Gastroesophageal sphincter (tissue), 4 donors: Measurements from ENCODE around the gene CHDH. TPM values are rescaled to one million over a fixed set of nuclear protein-coding genes. Genes with fewer than 3 reads are reported as not detected.

Experiments used
- ATAC-seq: fragments of 150-250 bp; one replicate; pipeline ENCODE4 v1.9.1; 2016; ENCODE audit warnings: mild to moderate bottlenecking, moderate library complexity
- H3K27ac ChIP-seq, 4 donors: fragments of 200-600 bp; sonication (generic) in 3 of 4; 1 replicate in 3 of 4; 2 replicates in 1 of 4; pipeline ENCODE4 v1.5.1; 2016 to 2019
- H3K27me3 ChIP-seq: fragments of 200-600 bp; sonication (generic); one replicate; pipeline ENCODE4 v1.5.1; 2019
- H3K36me3 ChIP-seq, 2 donors: fragments of 200-600 bp; sonication (generic); one replicate each; pipeline ENCODE4 v1.5.1; 2019; ENCODE audit warnings: control low read depth in 1 of 2
- H3K4me1 ChIP-seq, 3 donors: fragments of 200-600 bp; sonication (generic); 1 replicate in 2 of 3; 2 replicates in 1 of 3; pipeline ENCODE4 v1.5.1; 2016 to 2019; ENCODE audit warnings: control low read depth in 2 of 3
- H3K4me3 ChIP-seq, 2 donors: fragments of 200-600 bp; sonication (generic); one replicate each; pipeline ENCODE4 v1.5.1; 2019; ENCODE audit warnings: mild to moderate bottlenecking in 1 of 2, moderate library complexity in 1 of 2
- H3K9me3 ChIP-seq, 3 donors: fragments of 200-600 bp; sonication (generic); one replicate each; pipeline ENCODE4 v1.5.1; 2017 to 2019; ENCODE audit warnings: control low read depth in 2 of 3
- CTCF ChIP-seq, 4 experiments: fragments of 200-600 bp in 2 of 4; fragments of 450-650 bp in 2 of 4; sonication (generic) in 1 of 4; IDR thresholded peaks; one replicate each; pipeline ENCODE4 v1.5.1; 2017 to 2019; ENCODE audit warnings: antibody characterized with exemption in 4 of 4, mild to moderate bottlenecking in 2 of 4, moderate library complexity in 2 of 4
- EP300 ChIP-seq: sonication (generic); formaldehyde crosslinking; IDR thresholded peaks from one replicate; pipeline ENCODE4 v1.6.1; 2017; ENCODE audit warnings: antibody characterized with exemption, mild to moderate bottlenecking
- POLR2A ChIP-seq, 2 donors: fragments of 450-650 bp; IDR thresholded peaks; one replicate each; pipeline ENCODE4 v1.6.1; 2017; ENCODE audit warnings: antibody characterized with exemption in 2 of 2, mild to moderate bottlenecking in 2 of 2, moderate library complexity in 1 of 2
- POLR2AphosphoS5 ChIP-seq: sonication (generic); formaldehyde crosslinking; IDR thresholded peaks from one replicate; pipeline ENCODE4 v1.6.1; 2017; ENCODE audit warnings: antibody characterized with exemption
- WGBS, 2 donors: methylation state at CpG; one replicate each; pipeline ENCODE4 v1.1.5; 2018; ENCODE audit warnings: low coverage in 1 of 2; 5-methylcytosine and 5-hydroxymethylcytosine counted together
- total RNA-seq, 4 donors: library from RNA; depleted of rRNA; stranded (reverse); fragments of >200 nt; gene quantifications; one replicate each; pipeline ENCODE4 v1.1.0, GENCODE V29; 2016

CHDH gene
- total RNA-seq, 4 donors from 2014 or later, result 0.78 to 13.1 (median 4.0) TPM

- 82 to 93% methylated on average over 2 to 3 of the region's 3 CpGs for WGBS, 2 donors
- H3K27me3 ChIP-seq, result no peaks in the 10 kb centered on the region
- no peaks in the 10 kb centered on the region for H3K4me1 ChIP-seq
- TF ChIP-seq EP300 (no peak), CTCF (IDR thresholded peaks at IDR 0.05) (no peak), POLR2AphosphoS5 (no peak), POLR2A (IDR thresholded peaks at IDR 0.05) (no peak)
- H3K4me3 ChIP-seq, result no peak overlapping the region
- H3K9me3 ChIP-seq, result no peaks in the 10 kb centered on the region
- no peak overlapping the region for H3K27ac ChIP-seq
- ATAC-seq, result no peak
- peaks cover 0 to 73% of the 10 kb centered on the region in 2 donors for H3K36me3 ChIP-seq
Observed at GRCh38 chr3:53862241-53862640, 16.0 kb upstream of the CHDH start.

GRCh38 chr3:53860196-53860595, 14.0 kb upstream of the CHDH start:
- no peak for ATAC-seq
- 63 to 82% methylated on average over 4 of the region's 4 CpGs for WGBS, 2 donors
- TF ChIP-seq POLR2A (IDR thresholded peaks at IDR 0.05) (no peak), CTCF (IDR thresholded peaks at IDR 0.05) (no peak), EP300 (no peak), POLR2AphosphoS5 (no peak)
- H3K36me3 ChIP-seq, result peaks cover 0 to 53% of the 10 kb centered on the region in 2 donors
- H3K27me3 ChIP-seq, result no peaks in the 10 kb centered on the region
- no peaks in the 10 kb centered on the region for H3K4me1 ChIP-seq
- no peak overlapping the region for H3K27ac ChIP-seq
- no peak overlapping the region for H3K4me3 ChIP-seq
- H3K9me3 ChIP-seq, result no peaks in the 10 kb centered on the region

- Histone ChIP-seq H3K4me3 (no peak overlapping the region), H3K36me3 (peaks cover 0 to 43% of the 10 kb centered on the region in 2 donors), H3K4me1 (no peaks in the 10 kb centered on the region), H3K9me3 (no peaks in the 10 kb centered on the region), H3K27ac (no peak overlapping the region), H3K27me3 (no peaks in the 10 kb centered on the region)
- TF ChIP-seq POLR2AphosphoS5, result no peak
- no peak for TF ChIP-seq CTCF (IDR thresholded peaks at IDR 0.05)
- no peak for TF ChIP-seq EP300
- TF ChIP-seq POLR2A (IDR thresholded peaks at IDR 0.05), result no peak
- WGBS, 2 donors, result 75 to 87% methylated on average over 3 of the region's 6 CpGs
- no peak for ATAC-seq
Observed at GRCh38 chr3:53859178-53859577, 13.0 kb upstream of the CHDH start.

GRCh38 chr3:53858096-53858741, 12.0 kb upstream of the CHDH start:
- 77 to 83% methylated on average over 4 to 7 of the region's 7 CpGs for WGBS, 2 donors
- TF ChIP-seq CTCF (IDR thresholded peaks at IDR 0.05), result no peak
- Histone ChIP-seq H3K4me3 (no peak overlapping the region), H3K27me3 (no peaks in the 10 kb centered on the region), H3K9me3 (no peaks in the 10 kb centered on the region), H3K4me1 (no peaks in the 10 kb centered on the region), H3K27ac (no peak overlapping the region), H3K36me3 (peaks cover 0 to 33% of the 10 kb centered on the region in 2 donors)
- ATAC-seq, result no peak

GRCh38 chr3:53856964-53857363, 10.7 kb upstream of the CHDH start:
- Histone ChIP-seq H3K27me3 (no peaks in the 10 kb centered on the region), H3K36me3 (peaks cover 0 to 21% of the 10 kb centered on the region in 2 donors), H3K27ac (no peak overlapping the region), H3K4me1 (no peaks in the 10 kb centered on the region), H3K4me3 (no peak overlapping the region), H3K9me3 (no peaks in the 10 kb centered on the region)
- TF ChIP-seq CTCF (IDR thresholded peaks at IDR 0.05), result no peak
- TF ChIP-seq POLR2AphosphoS5, result no peak
- no peak for TF ChIP-seq EP300
- TF ChIP-seq POLR2A (IDR thresholded peaks at IDR 0.05), result no peak
- WGBS, 2 donors, result 83 to 87% methylated on average over 1 to 4 of the region's 7 CpGs
- ATAC-seq, result no peak
